ENCODE measurements around the gene RALA. TPM values are rescaled to one million over a fixed set of nuclear protein-coding genes. Genes with fewer than 3 reads are reported as not detected.

The RALA gene
- total and polyA plus RNA-seq, 2 experiments from 2014 or later: 43.5 to 231 TPM

GRCh38 chr7:39664057-39664456, 40.7 kb downstream of the RALA start:
- Histone ChIP-seq H3F3A (replicated peaks; ENCODE audit: low read depth) (no peaks in the 10 kb centered on the region), H3K79me2 (replicated peaks; ENCODE audit: insufficient read depth) (peaks cover 70% of the 10 kb centered on the region), H3K36me3 (ENCODE audit: insufficient read depth) (peaks cover 14% of the 10 kb centered on the region), H3K4me3 (no peak overlapping the region), H3K4me2 (no peak overlapping the region), H3K27me3 (ENCODE audit: insufficient read depth) (no peaks in the 10 kb centered on the region), H3K9me2 (ENCODE audit: insufficient read depth) (no peaks in the 10 kb centered on the region), H3K27ac (ENCODE audit: low read depth) (0 out of 2 replicates have a peak overlapping the region, but pooled peaks have one; percentile 33), H3K4me1 (ENCODE audit: insufficient read depth) (peaks cover 35% of the 10 kb centered on the region), H2AFZ (no peak overlapping the region), H4K20me1 (replicated peaks; ENCODE audit: insufficient read depth) (peaks cover 8% of the 10 kb centered on the region; the same call in 1 of the 2 replicates)
- H3K4me3 Mint-ChIP-seq: no peak overlapping the region
- H3K4me1 Mint-ChIP-seq: peaks cover 36% of the 10 kb centered on the region
- TF ChIP-seq POLR2AphosphoS5 (IDR thresholded peaks at IDR 0.05; ENCODE audit: low read depth) (no peak), CREB1 (CRISPR knock-in tag; IDR thresholded peaks at IDR 0.05; ENCODE audit: low read depth) (no peak), STAT1 (IDR thresholded peaks at IDR 0.05; ENCODE audit: unreplicated experiment) (no peak), ZNF331 (CRISPR knock-in tag; IDR thresholded peaks at IDR 0.05; ENCODE audit: low read depth) (no peak), ZNF114 (CRISPR knock-in tag; IDR thresholded peaks at IDR 0.05) (no peak), JUNB (IDR thresholded peaks at IDR 0.05; ENCODE audit: unreplicated experiment) (no peak), EZH2phosphoT487 (IDR thresholded peaks at IDR 0.05; ENCODE audit: unreplicated experiment) (no peak), EZH2 (IDR thresholded peaks at IDR 0.05; ENCODE audit: low read depth, unreplicated experiment) (no peak), CTCF (conservative IDR thresholded peaks at IDR 0.05; ENCODE audit: low read depth in 2 of 2) (no peak), NANOG (IDR thresholded peaks at IDR 0.05; ENCODE audit: borderline replicate concordance) (no peak)
- TF ChIP-seq, protein P1, sequence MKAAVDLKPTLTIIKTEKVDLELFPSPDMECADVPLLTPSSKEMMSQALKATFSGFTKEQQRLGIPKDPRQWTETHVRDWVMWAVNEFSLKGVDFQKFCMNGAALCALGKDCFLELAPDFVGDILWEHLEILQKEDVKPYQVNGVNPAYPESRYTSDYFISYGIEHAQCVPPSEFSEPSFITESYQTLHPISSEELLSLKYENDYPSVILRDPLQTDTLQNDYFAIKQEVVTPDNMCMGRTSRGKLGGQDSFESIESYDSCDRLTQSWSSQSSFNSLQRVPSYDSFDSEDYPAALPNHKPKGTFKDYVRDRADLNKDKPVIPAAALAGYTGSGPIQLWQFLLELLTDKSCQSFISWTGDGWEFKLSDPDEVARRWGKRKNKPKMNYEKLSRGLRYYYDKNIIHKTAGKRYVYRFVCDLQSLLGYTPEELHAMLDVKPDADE (IDR thresholded peaks at IDR 0.05): no peak
- TF ChIP-seq, protein P2, sequence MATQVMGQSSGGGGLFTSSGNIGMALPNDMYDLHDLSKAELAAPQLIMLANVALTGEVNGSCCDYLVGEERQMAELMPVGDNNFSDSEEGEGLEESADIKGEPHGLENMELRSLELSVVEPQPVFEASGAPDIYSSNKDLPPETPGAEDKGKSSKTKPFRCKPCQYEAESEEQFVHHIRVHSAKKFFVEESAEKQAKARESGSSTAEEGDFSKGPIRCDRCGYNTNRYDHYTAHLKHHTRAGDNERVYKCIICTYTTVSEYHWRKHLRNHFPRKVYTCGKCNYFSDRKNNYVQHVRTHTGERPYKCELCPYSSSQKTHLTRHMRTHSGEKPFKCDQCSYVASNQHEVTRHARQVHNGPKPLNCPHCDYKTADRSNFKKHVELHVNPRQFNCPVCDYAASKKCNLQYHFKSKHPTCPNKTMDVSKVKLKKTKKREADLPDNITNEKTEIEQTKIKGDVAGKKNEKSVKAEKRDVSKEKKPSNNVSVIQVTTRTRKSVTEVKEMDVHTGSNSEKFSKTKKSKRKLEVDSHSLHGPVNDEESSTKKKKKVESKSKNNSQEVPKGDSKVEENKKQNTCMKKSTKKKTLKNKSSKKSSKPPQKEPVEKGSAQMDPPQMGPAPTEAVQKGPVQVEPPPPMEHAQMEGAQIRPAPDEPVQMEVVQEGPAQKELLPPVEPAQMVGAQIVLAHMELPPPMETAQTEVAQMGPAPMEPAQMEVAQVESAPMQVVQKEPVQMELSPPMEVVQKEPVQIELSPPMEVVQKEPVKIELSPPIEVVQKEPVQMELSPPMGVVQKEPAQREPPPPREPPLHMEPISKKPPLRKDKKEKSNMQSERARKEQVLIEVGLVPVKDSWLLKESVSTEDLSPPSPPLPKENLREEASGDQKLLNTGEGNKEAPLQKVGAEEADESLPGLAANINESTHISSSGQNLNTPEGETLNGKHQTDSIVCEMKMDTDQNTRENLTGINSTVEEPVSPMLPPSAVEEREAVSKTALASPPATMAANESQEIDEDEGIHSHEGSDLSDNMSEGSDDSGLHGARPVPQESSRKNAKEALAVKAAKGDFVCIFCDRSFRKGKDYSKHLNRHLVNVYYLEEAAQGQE (IDR thresholded peaks at IDR 0.05; ENCODE audit: unreplicated experiment): no peak
- TF ChIP-seq, protein P3, sequence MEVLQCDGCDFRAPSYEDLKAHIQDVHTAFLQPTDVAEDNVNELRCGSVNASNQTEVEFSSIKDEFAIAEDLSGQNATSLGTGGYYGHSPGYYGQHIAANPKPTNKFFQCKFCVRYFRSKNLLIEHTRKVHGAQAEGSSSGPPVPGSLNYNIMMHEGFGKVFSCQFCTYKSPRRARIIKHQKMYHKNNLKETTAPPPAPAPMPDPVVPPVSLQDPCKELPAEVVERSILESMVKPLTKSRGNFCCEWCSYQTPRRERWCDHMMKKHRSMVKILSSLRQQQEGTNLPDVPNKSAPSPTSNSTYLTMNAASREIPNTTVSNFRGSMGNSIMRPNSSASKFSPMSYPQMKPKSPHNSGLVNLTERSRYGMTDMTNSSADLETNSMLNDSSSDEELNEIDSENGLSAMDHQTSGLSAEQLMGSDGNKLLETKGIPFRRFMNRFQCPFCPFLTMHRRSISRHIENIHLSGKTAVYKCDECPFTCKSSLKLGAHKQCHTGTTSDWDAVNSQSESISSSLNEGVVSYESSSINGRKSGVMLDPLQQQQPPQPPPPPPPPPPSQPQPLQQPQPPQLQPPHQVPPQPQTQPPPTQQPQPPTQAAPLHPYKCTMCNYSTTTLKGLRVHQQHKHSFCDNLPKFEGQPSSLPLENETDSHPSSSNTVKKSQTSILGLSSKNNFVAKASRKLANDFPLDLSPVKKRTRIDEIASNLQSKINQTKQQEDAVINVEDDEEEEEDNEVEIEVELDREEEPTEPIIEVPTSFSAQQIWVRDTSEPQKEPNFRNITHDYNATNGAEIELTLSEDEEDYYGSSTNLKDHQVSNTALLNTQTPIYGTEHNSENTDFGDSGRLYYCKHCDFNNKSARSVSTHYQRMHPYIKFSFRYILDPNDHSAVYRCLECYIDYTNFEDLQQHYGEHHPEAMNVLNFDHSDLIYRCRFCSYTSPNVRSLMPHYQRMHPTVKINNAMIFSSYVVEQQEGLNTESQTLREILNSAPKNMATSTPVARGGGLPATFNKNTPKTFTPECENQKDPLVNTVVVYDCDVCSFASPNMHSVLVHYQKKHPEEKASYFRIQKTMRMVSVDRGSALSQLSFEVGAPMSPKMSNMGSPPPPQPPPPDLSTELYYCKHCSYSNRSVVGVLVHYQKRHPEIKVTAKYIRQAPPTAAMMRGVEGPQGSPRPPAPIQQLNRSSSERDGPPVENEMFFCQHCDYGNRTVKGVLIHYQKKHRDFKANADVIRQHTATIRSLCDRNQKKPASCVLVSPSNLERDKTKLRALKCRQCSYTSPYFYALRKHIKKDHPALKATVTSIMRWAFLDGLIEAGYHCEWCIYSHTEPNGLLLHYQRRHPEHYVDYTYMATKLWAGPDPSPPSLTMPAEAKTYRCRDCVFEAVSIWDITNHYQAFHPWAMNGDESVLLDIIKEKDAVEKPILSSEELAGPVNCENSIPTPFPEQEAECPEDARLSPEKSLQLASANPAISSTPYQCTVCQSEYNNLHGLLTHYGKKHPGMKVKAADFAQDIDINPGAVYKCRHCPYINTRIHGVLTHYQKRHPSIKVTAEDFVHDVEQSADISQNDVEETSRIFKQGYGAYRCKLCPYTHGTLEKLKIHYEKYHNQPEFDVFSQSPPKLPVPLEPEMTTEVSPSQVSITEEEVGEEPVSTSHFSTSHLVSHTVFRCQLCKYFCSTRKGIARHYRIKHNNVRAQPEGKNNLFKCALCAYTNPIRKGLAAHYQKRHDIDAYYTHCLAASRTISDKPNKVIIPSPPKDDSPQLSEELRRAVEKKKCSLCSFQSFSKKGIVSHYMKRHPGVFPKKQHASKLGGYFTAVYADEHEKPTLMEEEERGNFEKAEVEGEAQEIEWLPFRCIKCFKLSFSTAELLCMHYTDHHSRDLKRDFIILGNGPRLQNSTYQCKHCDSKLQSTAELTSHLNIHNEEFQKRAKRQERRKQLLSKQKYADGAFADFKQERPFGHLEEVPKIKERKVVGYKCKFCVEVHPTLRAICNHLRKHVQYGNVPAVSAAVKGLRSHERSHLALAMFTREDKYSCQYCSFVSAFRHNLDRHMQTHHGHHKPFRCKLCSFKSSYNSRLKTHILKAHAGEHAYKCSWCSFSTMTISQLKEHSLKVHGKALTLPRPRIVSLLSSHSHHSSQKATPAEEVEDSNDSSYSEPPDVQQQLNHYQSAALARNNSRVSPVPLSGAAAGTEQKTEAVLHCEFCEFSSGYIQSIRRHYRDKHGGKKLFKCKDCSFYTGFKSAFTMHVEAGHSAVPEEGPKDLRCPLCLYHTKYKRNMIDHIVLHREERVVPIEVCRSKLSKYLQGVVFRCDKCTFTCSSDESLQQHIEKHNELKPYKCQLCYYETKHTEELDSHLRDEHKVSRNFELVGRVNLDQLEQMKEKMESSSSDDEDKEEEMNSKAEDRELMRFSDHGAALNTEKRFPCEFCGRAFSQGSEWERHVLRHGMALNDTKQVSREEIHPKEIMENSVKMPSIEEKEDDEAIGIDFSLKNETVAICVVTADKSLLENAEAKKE (CRISPR knock-in tag; IDR thresholded peaks at IDR 0.05): no peak
- ATAC-seq (no peak), DNase-seq (ENCODE audit: low spot score) (no peak)
- peaks cover 39% of the 10 kb centered on the region for H3K36me3 Mint-ChIP-seq (ENCODE audit: low read depth)
- H3K27ac Mint-ChIP-seq: no peak overlapping the region
- peaks cover 31% of the 10 kb centered on the region for H3K9me3 Mint-ChIP-seq
- peaks cover 2% of the 10 kb centered on the region for H3K27me3 Mint-ChIP-seq (ENCODE audit: insufficient read depth, low read depth, poor library complexity)

Data from GM23338 (cell line).